GOT3 (cell line): ENCODE results near the gene DCAF15.

ENCODE experiments used
- DNase-seq: peaks from one replicate; lab custom pipeline; 2025; ENCODE audit warnings: mixed read lengths; lab: John Stamatoyannopoulos, UW

The DCAF15 gene

GRCh38 chr19:13976446-13976845 is 24.1 kb downstream of the DCAF15 start:
- DNase-seq = no peak

GRCh38 chr19:13977803-13978202 is 25.5 kb downstream of the DCAF15 start:
- no peak for DNase-seq

GRCh38 chr19:13978351-13979243 is 26.3 kb downstream of the DCAF15 start:
- no peak for DNase-seq

GRCh38 chr19:13979244-13979615 is 26.9 kb downstream of the DCAF15 start:
- no peak for DNase-seq

GRCh38 chr19:13979686-13980085 is 27.4 kb downstream of the DCAF15 start:
- no peak for DNase-seq

- no peak for DNase-seq
Measured at GRCh38 chr19:13980340-13980739, 28.0 kb downstream of the DCAF15 start.

- DNase-seq = no peak
Measured at GRCh38 chr19:13981021-13981420, 28.7 kb downstream of the DCAF15 start.

GRCh38 chr19:13981467-13981866 is 29.2 kb downstream of the DCAF15 start:
- no peak for DNase-seq

- no peak for DNase-seq
Measured at GRCh38 chr19:13981988-13982501, 29.7 kb downstream of the DCAF15 start.

- DNase-seq = no peak
Measured at GRCh38 chr19:13982773-13983172, 30.5 kb downstream of the DCAF15 start.

GRCh38 chr19:13983213-13983889 is 31.0 kb downstream of the DCAF15 start:
- DNase-seq = no peak

- no peak for DNase-seq
Measured at GRCh38 chr19:13984186-13984585, 31.9 kb downstream of the DCAF15 start.

GRCh38 chr19:13984875-13985741 is 32.8 kb downstream of the DCAF15 start:
- no peak for DNase-seq

GRCh38 chr19:13985771-13986347 is 33.5 kb downstream of the DCAF15 start:
- no peak for DNase-seq

- DNase-seq = no peak
Measured at GRCh38 chr19:13986348-13986904, 34.1 kb downstream of the DCAF15 start.

- no peak for DNase-seq
Measured at GRCh38 chr19:13987101-13987890, 35.0 kb downstream of the DCAF15 start.

- no peak for DNase-seq
Measured at GRCh38 chr19:13989487-13989886, 37.2 kb downstream of the DCAF15 start.

GRCh38 chr19:13990085-13990484 is 37.8 kb downstream of the DCAF15 start:
- no peak for DNase-seq

GRCh38 chr19:13992025-13992424 is 39.7 kb downstream of the DCAF15 start:
- DNase-seq = no peak

GRCh38 chr19:13993590-13994300 is 41.4 kb downstream of the DCAF15 start:
- no peak for DNase-seq
